A549 (cell line): ENCODE data around the gene UBE2G2. TPM values are rescaled to one million over a fixed set of nuclear protein-coding genes. Genes with fewer than 3 reads are reported as not detected.

Source experiments
- ATAC-seq, 2 experiments: fragments of 200-7000 bp in 1 of 2; fragments of >200 bp in 1 of 2; cut with Nextera tagmentation in 1 of 2; cut with Tn5 transposase in 1 of 2; 3 replicates each; pipeline versions ENCODE4 v1.8.0 to v1.9.1; 2018 to 2020; ENCODE audit warnings: mild to moderate bottlenecking in 1 of 2, moderate library complexity in 1 of 2
- CTCF ChIA-PET: fragments of 300-600 bp; sonication (Branson Sonifier 250); formaldehyde crosslinking; extraction: SDS; loops from one replicate; lab custom pipeline; 2021; ENCODE audit warnings: antibody characterized with exemption, inconsistent platforms; lab: Yijun Ruan, JAX
- POLR2A ChIA-PET: fragments of 350-600 bp; formaldehyde crosslinking; extraction: SDS; loops from one replicate; lab custom pipeline; 2021; ENCODE audit warnings: antibody characterized with exemption, inconsistent platforms; lab: Yijun Ruan, JAX
- DNase-seq, 2 experiments: peaks; one replicate each; pipeline versions ENCODE4 v3.0.0 to v3.0.0-alpha.2; 2011 to 2016; ENCODE audit warnings: low read depth in 1 of 2, low spot score in 1 of 2
- FAIRE-seq: peaks from 2 replicates; lab custom pipeline; 2011; peaks lifted over from hg19 to GRCh38; lab: Jason Lieb, UNC
- H3K27ac ChIP-seq, 2 experiments: fragments of >200 bp; sonication (Bioruptor Twin); formaldehyde crosslinking; 3 replicates each; pipeline ENCODE4 v1.5.1; 2016 to 2017
- H3K4me1 ChIP-seq: fragments of >200 bp; sonication (Bioruptor Twin); formaldehyde crosslinking; 3 replicates; pipeline ENCODE4 v1.6.1; 2016
- H3K4me2 ChIP-seq: fragments of >200 bp; sonication (Bioruptor Twin); formaldehyde crosslinking; 3 replicates; pipeline ENCODE4 v1.6.1; 2016
- H3K4me3 ChIP-seq: fragments of >200 bp; sonication (Bioruptor Twin); formaldehyde crosslinking; 3 replicates; pipeline ENCODE4 v1.5.1; 2016
- H3K9me3 ChIP-seq: fragments of >200 bp; sonication (Bioruptor Twin); formaldehyde crosslinking; 3 replicates; pipeline ENCODE4 v1.6.1; 2016
- ATOH8 ChIP-seq: fragments of 250-450 bp; sonication (Bioruptor Pico); IDR thresholded peaks from 2 replicates; pipeline ENCODE4 v1.5.0; 2020; ENCODE audit warnings: low read depth, mild to moderate bottlenecking, moderate library complexity
- CBX8 ChIP-seq: fragments of 200-600 bp; sonication (generic); IDR thresholded peaks from 2 replicates; pipeline ENCODE4 v1.6.1; 2016
- CHD2 ChIP-seq: fragments of 150-350 bp; IDR thresholded peaks from 2 replicates; pipeline ENCODE4 v1.6.1; 2014; ENCODE audit warnings: low read length; ENCODE audit not compliant: partially characterized antibody
- CHD4 ChIP-seq: fragments of 200-600 bp; sonication (generic); IDR thresholded peaks from 2 replicates; pipeline ENCODE4 v1.6.1; 2016; ENCODE audit warnings: antibody characterized with exemption, mild to moderate bottlenecking, borderline replicate concordance
- CTCF ChIP-seq: fragments of >200 bp; sonication (Bioruptor Twin); formaldehyde crosslinking; IDR thresholded peaks from 3 replicates; pipeline ENCODE4 v1.5.1; 2016
- E2F6 ChIP-seq: IDR thresholded peaks from 2 replicates; pipeline ENCODE4 v1.6.1; 2012; ENCODE audit warnings: low read depth, borderline replicate concordance
- EHF ChIP-seq: fragments of 250-450 bp; sonication (Bioruptor Pico); IDR thresholded peaks from 2 replicates; pipeline ENCODE4 v1.5.0; 2020; ENCODE audit warnings: mild to moderate bottlenecking
- EHMT2 ChIP-seq: fragments of 200-600 bp; sonication (generic); IDR thresholded peaks from 2 replicates; pipeline ENCODE4 v1.6.1; 2016; ENCODE audit warnings: antibody characterized with exemption, low read depth, mild to moderate bottlenecking, moderate library complexity
- ESRRA ChIP-seq: fragments of 150-350 bp; IDR thresholded peaks from 2 replicates; pipeline ENCODE4 v1.6.1; 2014; ENCODE audit warnings: mild to moderate bottlenecking, low read length, borderline replicate concordance
- FOSB ChIP-seq: fragments of 250-450 bp; sonication (Bioruptor Pico); IDR thresholded peaks from 2 replicates; pipeline ENCODE4 v1.5.0; 2020; ENCODE audit warnings: mild to moderate bottlenecking, moderate library complexity
- FOSL2 ChIP-seq, 2 experiments: fragments of 450-650 bp in 1 of 2; fragments of >200 bp in 1 of 2; sonication (Bioruptor Twin) in 1 of 2; formaldehyde crosslinking; IDR thresholded peaks; 2 replicates each; pipeline versions ENCODE4 v1.5.0 to v1.6.1; 2016 to 2020; ENCODE audit warnings: mild to moderate bottlenecking in 1 of 2, moderate library complexity in 1 of 2
- HDAC2 ChIP-seq: fragments of 200-600 bp; sonication (generic); IDR thresholded peaks from 2 replicates; pipeline ENCODE4 v1.6.1; 2016
- HEYL ChIP-seq: fragments of 250-450 bp; sonication (Bioruptor Pico); IDR thresholded peaks from 2 replicates; pipeline ENCODE4 v1.8.0; 2021; ENCODE audit warnings: mild to moderate bottlenecking, moderate library complexity
- HOXB13 ChIP-seq: fragments of 250-450 bp; sonication (Bioruptor Pico); IDR thresholded peaks from 2 replicates; pipeline ENCODE4 v1.5.0; 2020; ENCODE audit warnings: low read depth, mild to moderate bottlenecking, moderate library complexity
- HOXB5 ChIP-seq: fragments of 250-450 bp; sonication (Bioruptor Pico); IDR thresholded peaks from 2 replicates; pipeline ENCODE4 v1.5.0; 2020; ENCODE audit warnings: mild to moderate bottlenecking, moderate library complexity
- JUN ChIP-seq, 2 experiments: fragments of >200 bp; sonication (Bioruptor Twin); formaldehyde crosslinking; IDR thresholded peaks; 2 replicates in 1 of 2; 3 replicates in 1 of 2; pipeline ENCODE4 v1.6.1; 2016 to 2017
- JUNB ChIP-seq: fragments of >200 bp; sonication (Bioruptor Twin); formaldehyde crosslinking; IDR thresholded peaks from 2 replicates; pipeline ENCODE4 v1.6.1; 2016
- KDM1A ChIP-seq: fragments of 200-600 bp; sonication (generic); IDR thresholded peaks from 2 replicates; pipeline ENCODE4 v1.6.1; 2016; ENCODE audit warnings: low read depth, mild to moderate bottlenecking
- MAFK ChIP-seq: fragments of 450-650 bp; IDR thresholded peaks from 2 replicates; pipeline ENCODE4 v1.6.1; 2014; ENCODE audit not compliant: partially characterized antibody
- MAX ChIP-seq: IDR thresholded peaks from 2 replicates; pipeline ENCODE4 v1.6.1; 2012
- MAZ ChIP-seq: fragments of 150-350 bp; IDR thresholded peaks from 2 replicates; pipeline ENCODE4 v1.6.1; 2014; ENCODE audit warnings: antibody characterized with exemption, low read depth, low read length, borderline replicate concordance
- NR3C1 ChIP-seq: fragments of >200 bp; sonication (Bioruptor Twin); formaldehyde crosslinking; IDR thresholded peaks from 3 replicates; pipeline ENCODE4 v1.6.1; 2017
- PHF8 ChIP-seq: fragments of 200-600 bp; sonication (generic); IDR thresholded peaks from 2 replicates; pipeline ENCODE4 v1.6.1; 2016; ENCODE audit warnings: low read depth, mild to moderate bottlenecking, antibody characterized with exemption, moderate library complexity, borderline replicate concordance
- POLR2A ChIP-seq: IDR thresholded peaks from 2 replicates; pipeline ENCODE4 v1.6.1; 2012; ENCODE audit warnings: mild to moderate bottlenecking, low read length
- RCOR1 ChIP-seq: fragments of 150-350 bp; IDR thresholded peaks from 2 replicates; pipeline ENCODE4 v1.6.1; 2014; ENCODE audit warnings: antibody characterized with exemption, low read length, low read depth
- RFX5 ChIP-seq: fragments of 450-650 bp; IDR thresholded peaks from 2 replicates; pipeline ENCODE4 v1.7.1; 2014; ENCODE audit warnings: antibody characterized with exemption, mild to moderate bottlenecking, moderate library complexity
- TP53 ChIP-seq: fragments of 250-450 bp; sonication (Bioruptor Pico); IDR thresholded peaks from 2 replicates; pipeline ENCODE4 v1.5.0; 2021; ENCODE audit warnings: mild to moderate bottlenecking, moderate library complexity
- ZNF302 ChIP-seq: fragments of 250-450 bp; sonication (Bioruptor Pico); IDR thresholded peaks from 2 replicates; pipeline ENCODE4 v1.9.0; 2021; ENCODE audit warnings: inconsistent platforms, mild to moderate bottlenecking, moderate library complexity
- WGBS: methylation state at CpG from one replicate; pipeline ENCODE4 v1.1.6; 2017; ENCODE audit errors: missing lambda C conversion rate; 5-methylcytosine and 5-hydroxymethylcytosine counted together
- polyA plus RNA-seq, 4 experiments: library from polyadenylated mRNA; depleted of rRNA in 3 of 4; stranded (reverse); fragments of >200 nt; fragmentation: RNase III in 1 of 4; extraction: RNeasy Plus Mini Kit Qiagen cat#74134 plus additional on column Dnase treatment in 1 of 4; gene quantifications; 2 replicates in 3 of 4; 3 replicates in 1 of 4; pipeline ENCODE4 v1.2.3, GENCODE V29; 2011 to 2017

UBE2G2 gene
- polyA plus RNA-seq, 2 of the 4 experiments (the other 2 are of a cell fraction): 56.9 to 68.2 TPM

DNA sequence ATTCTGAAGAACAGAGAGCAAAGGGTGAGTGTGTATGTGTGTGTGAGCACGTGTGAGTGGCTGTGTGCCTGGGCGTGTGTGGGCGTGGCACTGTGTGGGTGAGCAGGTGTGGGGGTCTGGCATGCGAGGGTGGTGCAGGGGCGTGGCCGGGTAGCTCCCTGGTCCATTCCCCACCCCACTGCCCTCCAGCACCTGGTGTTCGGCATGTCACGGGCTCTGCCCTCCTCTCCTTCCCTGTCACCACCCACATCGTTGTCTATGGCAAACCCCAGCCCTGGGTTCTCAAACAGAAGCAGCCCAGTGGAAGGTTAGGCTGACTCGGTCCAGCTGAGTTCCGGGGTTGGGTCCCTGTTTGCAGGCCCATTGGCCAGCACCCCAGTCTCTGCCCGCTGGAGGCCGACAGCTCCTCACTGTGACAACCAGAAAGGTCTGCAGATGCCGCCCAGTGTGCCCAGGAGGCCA lies 39.8 kb downstream of the UBE2G2 start:
- CTCF ChIA-PET: interaction anchor here (0.8 to 1.1 kb wide), 3 partner anchors 8 to 695 kb away, joined by 3 read pairs; no protein-coding TSS in a partner anchor
- H3K4me1 ChIP-seq: peaks cover 5% of the 10 kb centered on the region; the same call in 1 of the 3 replicates
- DNase-seq: no peak
- H3K4me2 ChIP-seq: no peak overlapping the region
- no peak for FAIRE-seq
- 45% methylated on average over 8 of the region's 14 CpGs for WGBS
- H3K9me3 ChIP-seq: no peaks in the 10 kb centered on the region
- TF ChIP-seq HEYL (CRISPR knock-in tag) (no peak), MAFK (no peak), PHF8 (no peak), EHMT2 (no peak), RCOR1 (no peak), HOXB13 (CRISPR knock-in tag) (no peak), JUNB (no peak), HDAC2 (no peak), FOSB (CRISPR knock-in tag) (no peak), MAZ (no peak), RFX5 (no peak), ATOH8 (no peak), HOXB5 (CRISPR knock-in tag) (no peak), POLR2A (no peak), ZNF302 (CRISPR knock-in tag) (no peak), KDM1A (no peak)
- TF ChIP-seq, all 56 proteins: peak for 0
- ATAC-seq: no peak; a peak in 1 of 6 replicates
- POLR2A ChIA-PET: no interaction called here
- Histone ChIP-seq H3K27ac (no peak overlapping the region), H3K4me3 (no peak overlapping the region)

DNA sequence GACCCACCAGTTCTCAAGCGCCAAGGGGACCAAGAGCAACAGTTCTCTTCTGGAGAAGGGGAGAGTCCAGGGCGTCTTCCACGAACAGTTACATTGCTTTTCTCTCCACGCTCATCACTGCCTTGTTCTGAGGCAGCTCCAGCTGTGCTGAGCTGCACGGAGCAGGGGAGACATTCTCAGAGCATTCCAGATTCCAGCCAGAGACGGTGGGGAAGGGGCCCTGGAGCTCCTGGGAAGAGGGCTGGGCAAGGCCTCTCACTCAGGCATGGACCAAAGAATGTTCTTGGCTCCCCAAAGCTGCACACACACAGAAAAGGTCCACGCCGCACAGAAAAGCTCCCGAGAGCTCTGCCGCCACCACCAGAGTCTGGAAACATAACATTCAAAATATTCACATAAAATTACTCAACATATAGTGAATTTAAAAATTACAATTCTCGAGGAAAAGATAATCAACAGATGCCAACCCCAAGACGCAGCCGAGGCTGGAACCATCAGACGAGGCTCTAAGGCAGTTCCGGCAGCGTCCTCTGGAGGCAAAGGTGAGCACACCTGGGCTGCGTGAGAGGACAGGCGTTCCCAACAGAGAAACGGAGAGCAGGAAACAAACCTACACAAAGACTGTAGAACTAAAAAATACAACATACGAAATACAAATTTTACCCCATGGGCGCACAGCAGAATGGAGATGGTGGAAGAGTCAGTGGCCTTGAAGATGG lies 40.5 kb downstream of the UBE2G2 start:
- peaks cover 5% of the 10 kb centered on the region; the same call in 1 of the 3 replicates for H3K4me1 ChIP-seq
- DNase-seq: peak in 1 of 2 experiments; percentile 25
- no peak overlapping the region for H3K4me3 ChIP-seq
- CTCF ChIA-PET: interaction anchor here (0.6 to 1.4 kb wide), 3 partner anchors 12 to 247 kb away, joined by 3 read pairs; no protein-coding TSS in a partner anchor
- H3K27ac ChIP-seq: no peak overlapping the region
- H3K9me3 ChIP-seq: no peaks in the 10 kb centered on the region
- POLR2A ChIA-PET: no interaction called here
- no peak for FAIRE-seq
- TF ChIP-seq FOSL2 (IDR thresholded peaks at IDR 0.05) (no peak), FOSL2 (CRISPR knock-in tag; IDR thresholded peaks at IDR 0.05) (no peak), MAZ (no peak), NR3C1 (no peak), HOXB5 (CRISPR knock-in tag) (no peak), MAFK (no peak), JUN (IDR thresholded peaks at IDR 0.05) (no peak), EHF (CRISPR knock-in tag) (no peak), CHD4 (no peak), CTCF (no peak), ESRRA (no peak), E2F6 (no peak), CBX8 (no peak), MAX (no peak), CHD2 (no peak), TP53 (CRISPR knock-in tag) (no peak)
- no peak overlapping the region for H3K4me2 ChIP-seq
- ATAC-seq: peak in 1 of 2 experiments; percentile 56; a peak in 3 of 6 replicates
- 66% methylated on average over 18 of the region's 21 CpGs for WGBS
